NCI-H748 treated with DMSO at 0.1 percent for 48 hours (cell line): ENCODE data around the gene ADA.

ENCODE experiments used
- DNase-seq: peaks from one replicate; lab custom pipeline; 2025; lab: John Stamatoyannopoulos, UW

The ADA gene

DNA sequence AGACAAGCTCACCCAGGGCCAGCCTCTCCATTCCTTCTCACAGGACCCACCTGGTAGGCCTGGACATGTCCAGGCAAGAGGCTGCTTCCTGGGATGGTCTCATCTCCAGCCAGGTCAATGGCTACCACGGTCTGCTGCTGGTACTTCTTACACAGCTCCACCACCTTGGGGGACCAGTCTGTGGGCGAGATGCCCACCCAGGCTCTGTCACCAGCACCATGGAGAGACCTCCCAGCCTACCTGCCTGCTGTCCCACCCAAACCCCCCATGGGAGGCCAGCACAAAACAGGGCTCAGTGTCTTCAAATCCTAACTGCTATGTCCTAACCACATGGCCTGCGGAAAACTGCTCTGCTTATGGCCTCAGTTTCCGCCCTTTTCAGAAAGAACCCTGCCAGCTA lies 27.3 kb downstream of the ADA start:
- DNase-seq: no peak

DNA sequence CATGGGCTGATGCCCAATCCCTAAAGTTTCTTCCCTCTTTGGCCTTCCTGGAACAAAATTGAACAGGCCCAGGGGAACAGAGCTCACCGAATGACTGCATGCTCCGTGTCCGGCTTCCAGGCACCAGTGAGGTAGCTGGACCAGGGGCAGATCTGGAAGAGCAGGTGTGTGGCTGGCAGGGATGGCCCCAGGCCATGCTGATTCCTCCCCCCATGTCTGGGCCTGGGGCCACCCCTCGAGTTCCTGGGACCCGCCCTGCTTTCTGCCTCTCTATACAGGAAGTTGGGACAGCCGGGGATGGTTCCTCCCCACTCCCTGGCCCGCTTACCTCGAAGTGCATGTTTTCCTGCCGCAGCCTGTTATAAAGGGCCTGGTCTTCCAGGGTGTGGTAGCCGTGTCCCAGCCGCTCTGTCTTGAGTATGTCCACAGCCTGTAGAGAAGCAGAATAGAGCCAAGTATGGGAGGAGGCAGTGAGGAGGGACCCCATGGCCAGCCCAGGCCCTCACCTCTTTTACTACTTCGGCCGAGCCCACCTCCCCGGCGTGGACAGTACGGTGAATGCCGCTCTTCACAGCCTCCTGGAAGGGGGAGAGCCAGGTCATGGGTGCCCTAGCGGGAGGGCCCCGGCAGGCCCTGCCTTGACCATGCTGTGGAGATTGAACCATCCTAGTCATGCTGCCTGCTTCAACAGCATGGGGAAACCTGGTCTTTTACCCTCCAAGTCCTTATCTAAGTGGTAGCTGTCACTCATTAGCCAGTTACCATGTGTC lies 28.8 kb downstream of the ADA start:
- DNase-seq: no peak

DNA sequence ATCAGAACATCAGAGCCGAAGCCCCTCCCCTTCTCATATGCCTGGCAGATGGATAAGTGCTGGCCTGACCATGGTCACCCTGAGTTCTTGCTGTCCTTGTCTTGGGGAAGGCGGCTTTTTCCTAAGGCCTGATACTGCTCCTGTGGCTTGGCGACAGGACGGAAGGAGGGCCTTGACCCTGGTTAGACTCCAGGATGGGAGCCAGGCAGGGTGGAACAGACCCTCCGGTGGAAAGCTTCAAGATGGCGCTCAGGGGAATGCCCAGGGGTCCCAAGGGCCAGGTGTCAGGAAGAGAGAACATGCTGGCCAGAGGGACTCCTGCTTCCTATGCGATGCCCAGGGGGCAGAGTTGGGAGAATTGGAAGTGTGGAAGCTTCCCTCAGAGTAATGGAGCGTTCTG lies 29.6 kb downstream of the ADA start:
- no peak for DNase-seq

DNA sequence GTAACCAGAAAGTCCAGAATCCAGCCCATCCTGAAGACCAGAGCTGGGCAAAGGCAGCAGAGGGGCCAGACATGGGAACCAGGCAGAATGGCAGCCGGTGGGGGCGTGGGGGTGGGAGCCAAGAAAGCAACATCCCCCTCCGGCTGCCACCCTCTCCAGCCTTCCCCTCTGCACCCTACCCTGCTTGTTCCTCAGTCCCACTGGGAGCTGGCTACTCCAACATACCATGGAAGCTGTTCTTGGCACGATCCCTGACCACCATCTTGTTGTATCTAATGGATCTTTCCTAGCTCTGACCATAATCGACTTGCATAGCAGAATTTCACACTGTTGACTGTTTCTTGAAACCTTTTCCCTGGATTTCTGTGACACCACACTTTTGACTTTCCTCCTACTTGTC lies 30.2 kb downstream of the ADA start:
- DNase-seq: no peak

DNA sequence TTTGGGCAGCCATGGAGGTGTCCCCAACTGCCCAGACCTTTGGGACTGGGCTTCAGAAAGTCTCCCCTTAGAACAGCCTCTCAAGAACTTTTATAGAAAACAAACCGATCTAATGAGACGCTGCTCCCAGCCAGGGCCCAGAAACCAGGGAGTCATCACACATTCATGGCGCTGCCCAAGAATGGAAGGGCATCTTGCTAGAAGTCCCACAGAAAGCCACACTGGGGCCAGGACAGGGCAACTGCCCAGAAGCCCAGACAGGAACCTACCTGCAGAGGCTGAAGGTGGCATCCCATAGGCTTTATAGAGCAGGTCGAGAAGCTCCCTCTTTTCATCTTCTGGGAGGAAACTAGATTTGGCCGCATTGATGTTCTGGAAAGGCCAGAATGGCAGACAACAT lies 31.5 kb downstream of the ADA start:
- no peak for DNase-seq

DNA sequence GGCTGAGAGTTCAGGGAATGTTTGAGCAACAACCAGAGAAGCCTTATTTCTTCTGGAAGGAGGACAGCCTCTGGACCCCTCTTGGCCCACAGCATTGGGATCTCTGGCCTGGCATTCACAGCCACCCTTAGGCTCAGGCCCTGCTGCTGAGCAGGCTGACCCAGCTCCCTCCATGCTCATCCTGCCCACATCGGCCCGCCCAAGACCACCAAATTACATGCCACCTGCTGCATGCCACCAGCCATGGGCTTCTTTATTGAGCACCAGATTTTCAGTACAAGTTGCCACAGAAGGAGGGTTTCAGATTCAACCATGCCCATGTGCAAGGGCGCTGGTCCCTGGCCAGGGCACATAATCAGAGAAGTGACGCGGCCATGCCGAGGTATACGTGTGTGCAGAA lies 32.2 kb downstream of the ADA start:
- no peak for DNase-seq

DNA sequence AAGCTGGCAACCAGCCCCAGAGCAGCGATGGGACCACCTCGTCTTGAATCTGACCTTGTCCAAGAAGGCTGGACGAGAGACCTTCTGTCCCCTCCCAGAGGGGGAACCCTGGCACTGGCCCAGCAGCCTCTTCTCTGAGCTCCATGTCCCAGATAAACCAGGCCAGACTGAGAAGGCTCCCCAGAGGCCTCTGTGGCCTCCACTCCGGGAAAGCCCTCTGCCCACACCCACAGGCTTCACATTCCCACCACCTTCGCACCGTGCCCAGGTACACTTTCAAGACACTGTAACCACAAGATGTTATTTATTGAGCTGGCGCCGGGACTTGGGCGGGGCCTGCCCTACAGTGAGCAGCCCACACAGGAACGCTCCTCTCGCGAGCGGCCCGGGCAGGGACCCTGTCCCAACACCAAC lies 33.2 kb downstream of the ADA start:
- no peak for DNase-seq

DNA sequence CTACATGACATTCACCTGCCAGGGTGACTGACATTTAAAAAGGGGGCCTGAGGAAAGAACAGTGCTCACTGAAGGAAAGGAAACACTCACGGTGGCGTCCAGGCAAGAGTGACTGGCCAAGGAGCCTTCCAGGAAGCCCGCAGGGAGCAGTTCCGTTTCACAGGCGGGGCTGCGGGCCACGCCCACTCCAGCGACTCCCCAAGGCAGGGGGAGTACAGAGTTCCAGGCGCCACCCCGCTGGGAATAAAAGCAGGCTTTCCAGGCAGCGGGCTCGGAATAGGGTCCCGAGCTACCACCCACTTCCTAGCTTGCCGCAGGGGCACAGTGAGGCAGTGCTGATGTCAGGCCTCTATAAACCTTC lies 34.9 kb downstream of the ADA start:
- no peak for DNase-seq

DNA sequence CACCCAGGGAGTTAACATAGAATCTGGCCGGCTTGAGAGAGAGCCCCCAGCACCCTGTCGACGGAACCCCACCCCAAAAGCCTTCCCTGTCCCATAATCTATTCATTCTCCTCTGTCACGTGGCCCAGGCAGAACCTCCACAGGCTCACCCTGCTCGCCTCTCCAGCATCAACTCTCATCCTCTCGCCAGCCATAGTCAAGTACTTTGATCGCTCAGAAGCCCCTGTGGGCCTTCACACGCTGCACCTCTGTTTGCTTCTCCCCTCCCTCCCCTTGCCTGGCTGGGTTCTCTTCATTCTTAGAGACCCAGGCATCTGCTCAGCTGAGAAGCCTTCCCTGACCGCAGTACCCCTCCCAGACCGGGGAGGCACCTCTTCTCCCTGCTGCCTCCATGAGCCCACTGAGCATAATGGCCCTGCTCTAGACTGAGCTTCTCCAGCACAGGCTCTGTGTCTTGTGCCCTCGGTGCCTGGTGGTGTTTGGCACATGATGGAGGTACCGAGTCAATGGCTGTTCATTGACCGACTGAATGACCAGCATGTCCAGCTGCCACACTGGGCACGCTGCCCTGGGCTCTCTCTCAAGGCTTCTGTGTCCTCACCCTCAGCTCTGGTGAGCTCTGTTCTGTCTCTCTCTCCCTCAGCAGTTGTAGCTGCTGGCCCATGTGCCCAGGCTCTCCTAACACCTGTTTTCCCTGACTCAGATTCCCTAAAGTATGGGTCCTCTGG lies 35.5 kb downstream of the ADA start:
- no peak for DNase-seq

DNA sequence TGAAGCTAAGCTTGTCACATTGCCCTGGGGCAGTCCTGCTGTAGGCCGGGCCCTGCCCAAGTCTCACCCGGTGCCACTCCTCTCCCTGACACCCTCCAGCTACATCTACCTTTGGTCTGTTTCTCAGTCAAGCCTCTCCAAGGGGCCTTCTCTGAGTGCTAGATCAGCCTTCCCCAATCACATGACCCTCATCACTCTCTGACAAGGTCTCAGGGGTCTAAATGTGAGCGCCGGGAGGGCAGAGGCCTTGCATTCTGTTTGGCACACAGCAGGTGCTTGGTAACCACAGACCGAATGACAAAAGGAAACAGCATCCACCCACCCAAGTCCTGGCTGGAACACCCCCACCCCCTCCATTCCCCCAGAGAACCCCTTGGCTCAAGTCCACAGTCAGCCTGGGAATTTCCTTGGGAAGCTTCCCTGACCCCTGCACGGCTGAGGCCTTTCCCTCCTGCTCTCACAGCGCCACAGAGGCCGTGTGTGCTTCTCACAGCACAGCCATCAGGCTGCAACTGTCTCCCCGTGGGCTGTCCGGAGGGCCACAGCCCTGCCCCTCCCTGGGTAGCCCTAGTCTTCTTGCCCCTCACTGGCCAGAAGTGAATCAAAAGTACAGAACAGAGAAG lies 36.2 kb downstream of the ADA start:
- no peak for DNase-seq

DNA sequence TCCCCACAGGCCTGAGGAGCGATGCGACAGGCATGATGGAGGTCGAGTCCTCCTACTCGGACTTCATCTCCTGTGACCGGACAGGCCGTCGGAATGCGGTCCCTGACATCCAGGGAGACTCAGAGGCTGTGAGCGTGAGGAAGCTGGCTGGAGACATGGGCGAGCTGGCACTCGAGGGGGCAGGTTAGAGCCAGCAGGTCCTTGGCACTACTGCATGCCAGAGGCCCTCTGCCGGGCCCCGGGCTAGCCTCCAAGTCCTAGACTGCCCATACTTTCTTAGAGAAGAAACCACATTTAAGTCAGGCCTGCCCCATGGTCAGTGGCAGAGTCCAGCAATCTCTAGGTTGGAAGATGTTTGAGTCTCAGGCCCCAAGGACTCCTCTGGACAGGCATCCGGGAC lies 37.0 kb downstream of the ADA start:
- DNase-seq: no peak

DNA sequence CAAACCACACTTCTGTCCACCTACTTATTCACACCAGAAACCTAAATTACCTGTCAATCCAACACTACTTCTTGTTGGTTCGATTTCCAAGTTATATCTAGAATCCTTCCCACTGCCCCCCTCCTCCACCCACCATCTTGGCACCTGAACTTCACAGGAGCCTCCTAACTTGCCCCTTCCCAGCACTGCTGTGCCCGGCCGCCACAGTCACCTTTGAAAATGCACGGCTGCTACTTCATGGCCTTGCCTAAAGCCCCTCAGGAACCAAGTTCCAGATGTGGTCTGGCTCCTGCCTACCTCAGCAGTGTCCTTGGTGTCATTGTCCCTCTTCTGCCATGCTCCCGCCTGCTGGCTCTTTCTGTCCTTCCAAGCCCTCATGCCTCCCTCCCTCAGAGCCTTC lies 37.9 kb downstream of the ADA start:
- no peak for DNase-seq

DNA sequence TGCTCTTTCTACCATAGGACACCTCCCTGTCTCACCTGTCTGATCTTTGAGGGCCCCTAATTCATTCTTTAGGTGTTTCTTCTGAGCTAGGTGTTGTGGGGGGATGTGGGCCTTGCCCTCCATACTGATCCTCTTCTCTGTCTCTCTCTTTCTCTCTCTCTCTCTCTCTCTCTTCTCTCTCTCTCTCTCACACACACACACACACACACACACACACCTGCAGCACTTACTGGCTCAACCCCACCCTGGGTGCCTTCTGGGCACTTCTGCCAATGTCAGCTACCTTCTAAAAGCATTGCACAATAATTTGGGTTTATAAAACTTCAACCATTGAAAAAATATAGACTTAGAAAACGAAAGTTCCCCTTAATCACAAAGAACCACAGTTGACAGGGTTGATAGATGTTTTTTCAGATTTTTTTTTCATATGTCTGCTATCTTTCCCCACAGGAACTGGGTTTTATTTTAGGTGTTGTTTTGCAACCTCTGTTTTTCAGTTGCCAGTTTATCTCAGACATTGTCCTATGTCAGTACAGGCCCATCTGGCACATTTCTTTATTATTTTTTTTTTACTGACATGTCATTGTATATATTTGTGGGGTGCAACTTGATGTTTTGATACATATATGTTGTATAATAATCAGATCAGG lies 41.1 kb downstream of the ADA start:
- no peak for DNase-seq

DNA sequence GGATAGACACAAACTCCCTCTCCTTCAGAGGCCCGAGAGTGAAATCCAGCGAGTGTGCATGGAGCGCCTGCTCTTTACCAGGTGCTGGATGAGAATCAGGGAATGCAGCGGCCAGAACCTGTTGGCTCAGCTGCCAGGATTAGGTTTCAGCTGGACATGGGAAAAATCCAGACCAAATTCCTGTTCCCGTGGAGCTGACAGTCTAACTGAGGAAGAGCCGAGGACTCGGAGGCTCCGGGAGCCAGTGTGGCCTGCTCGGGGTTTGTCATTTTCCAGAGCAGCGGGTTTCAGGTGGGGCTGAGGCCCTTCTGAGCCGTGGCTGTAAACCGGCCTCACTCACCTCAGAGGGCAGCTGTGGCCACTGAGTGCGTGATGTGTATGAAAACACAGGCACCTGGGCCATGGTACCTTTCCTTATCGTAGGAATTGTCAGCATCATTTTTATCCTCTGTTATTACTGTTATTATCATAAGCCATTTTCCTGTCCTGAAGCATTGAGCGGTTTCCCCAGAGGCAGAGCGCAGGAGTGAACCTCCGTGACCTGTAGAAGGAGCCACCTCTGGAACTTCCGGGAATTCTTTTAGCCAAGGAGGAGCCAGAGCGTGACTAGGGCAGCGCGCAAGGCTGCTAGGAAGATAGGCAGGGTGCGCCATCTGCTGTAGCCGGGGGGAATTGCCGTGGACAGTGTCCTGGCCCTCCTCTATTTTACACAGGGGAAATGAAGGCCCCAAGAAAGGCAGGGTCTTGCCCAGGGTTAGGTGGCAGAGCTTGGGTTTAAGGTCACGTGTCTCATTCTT lies 41.8 kb downstream of the ADA start:
- peak; percentile 50 for DNase-seq

DNA sequence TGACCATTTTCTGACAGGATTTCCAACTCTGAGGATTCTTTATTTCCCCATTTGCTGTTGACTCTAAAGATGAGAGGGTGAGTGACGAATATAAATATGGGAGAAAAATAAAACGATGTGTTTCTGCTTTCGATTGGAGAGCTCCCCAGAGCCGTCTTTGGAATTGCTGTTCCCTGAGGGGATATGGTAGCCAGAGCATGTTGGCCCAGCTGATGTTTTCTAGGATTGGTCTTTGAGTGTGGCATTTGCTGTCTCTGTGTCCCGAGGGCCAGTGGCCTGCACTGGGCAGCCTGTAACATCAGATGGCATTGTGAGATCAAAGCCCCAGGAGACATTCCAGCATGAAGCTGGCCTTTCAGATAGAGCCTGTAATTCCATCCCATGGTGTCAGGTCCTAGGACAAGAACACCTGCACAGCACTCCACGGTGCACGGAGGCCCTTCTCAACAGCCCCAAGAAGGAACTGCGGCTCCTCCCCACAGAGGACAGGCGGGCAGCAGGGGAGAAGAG lies 42.4 kb downstream of the ADA start:
- DNase-seq: no peak

DNA sequence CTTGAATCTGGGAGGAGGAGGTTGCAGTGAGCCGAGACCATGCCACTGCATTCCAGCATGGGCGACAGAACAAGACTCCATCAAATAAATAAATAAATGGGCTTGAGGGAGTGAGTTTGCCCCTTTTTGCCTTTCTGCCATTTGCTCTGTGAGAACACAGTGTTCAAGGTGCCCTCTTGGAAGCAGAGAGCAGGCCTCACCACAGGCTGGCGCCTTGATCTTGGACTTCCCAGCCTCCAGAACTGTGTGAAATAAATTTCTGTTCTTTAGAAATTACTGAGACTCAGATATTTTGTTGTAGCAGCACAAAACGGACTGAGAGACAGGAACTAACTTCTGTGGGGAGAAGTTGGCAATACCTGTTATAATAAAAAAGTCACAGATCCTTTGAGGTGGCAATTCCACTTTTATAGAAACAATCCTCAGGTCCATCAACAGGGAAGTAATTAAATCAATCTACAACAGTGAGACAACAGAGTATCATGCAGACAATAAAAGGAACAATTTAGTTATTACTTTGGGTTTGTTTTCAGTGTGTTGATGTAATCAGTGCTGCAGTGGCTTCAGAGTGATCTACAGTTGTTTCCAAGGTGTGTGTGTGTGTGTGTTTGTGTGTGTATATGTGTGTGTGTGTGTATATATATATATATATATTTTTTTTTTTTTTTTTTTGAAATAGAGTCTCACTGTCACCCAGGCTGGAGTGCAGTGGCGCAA lies 44.6 kb downstream of the ADA start:
- DNase-seq: no peak

DNA sequence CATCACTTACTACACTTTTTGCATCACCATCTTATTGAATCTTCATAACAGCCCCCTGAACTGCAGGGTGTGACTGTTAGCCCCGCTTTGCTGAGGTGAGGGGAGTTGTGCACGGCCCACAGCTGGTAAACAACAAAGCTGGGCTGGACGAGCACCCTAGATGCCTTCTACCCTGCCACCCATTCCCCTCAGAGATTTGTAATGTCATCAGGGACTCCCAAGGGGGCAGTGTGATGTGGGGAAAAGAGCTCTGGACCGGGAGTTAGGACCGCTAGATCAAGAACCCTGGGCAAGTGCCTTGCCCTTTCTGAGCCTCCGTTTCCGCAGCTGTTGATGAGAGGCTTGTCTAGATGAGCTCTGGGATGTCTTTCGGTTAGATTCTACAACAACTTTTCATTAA lies 48.2 kb downstream of the ADA start:
- DNase-seq: no peak

DNA sequence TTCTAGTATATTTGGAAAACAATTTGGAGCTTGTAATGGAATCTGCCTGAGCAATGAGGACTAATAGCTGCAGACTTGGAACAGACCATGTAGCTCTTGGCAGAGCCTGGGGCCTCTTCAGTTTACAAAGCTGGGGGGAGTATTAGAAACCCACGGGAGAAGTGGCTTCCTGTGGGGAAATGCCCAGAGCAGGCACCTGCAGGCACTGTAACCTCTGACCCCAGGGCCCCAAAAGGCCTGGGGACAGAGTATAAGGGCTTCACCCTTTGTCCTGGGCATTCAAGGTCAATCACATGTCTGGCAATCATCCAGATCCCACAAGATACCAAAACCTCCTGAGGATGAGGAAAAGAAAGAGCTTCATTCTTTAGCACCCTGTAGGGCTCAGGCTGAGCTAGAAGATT lies 49.7 kb downstream of the ADA start:
- DNase-seq: no peak

DNA sequence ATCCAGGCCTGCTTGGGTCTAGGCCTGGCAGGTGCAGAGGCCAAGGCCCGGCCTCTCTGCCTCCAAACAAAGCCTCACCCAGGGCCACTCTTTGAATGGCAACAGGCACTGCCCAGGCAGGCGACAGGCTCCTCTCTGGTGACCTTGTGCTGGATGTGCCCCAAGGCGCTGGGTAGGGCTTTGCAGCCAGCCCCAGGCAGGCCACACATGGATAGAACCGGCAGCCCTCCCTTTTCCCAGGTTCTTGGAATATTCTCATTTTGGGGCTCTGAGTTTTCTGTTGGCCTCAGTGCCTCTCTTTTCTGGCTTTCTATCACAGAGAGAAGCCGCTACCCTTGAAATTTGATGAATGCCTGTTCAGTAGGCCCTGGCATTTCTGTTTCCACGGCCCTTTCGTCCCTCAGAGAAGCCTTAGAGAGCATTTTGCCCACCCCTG lies 50.2 kb downstream of the ADA start:
- no peak for DNase-seq

DNA sequence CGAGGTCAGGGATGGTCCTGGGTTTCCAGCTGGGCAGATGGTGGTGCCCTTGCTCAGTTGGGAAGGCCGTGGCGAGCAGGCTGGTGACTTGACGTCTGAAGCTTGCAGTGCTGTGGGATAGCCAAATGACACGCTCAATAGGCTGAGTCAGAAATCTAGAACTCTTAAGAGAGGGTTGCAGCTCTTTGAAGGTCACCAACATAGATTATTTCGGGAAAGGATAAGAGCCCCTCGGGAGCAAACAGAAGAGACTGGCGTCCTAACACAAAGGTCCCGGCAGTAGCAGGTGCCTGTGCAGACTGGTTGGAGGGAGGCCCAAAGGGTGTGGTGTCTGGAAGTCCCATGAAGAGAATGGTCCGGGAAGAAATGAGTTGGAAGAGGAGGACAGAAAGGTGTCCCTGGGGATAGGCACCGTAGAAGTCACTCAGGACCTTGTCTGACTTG lies 50.7 kb downstream of the ADA start:
- no peak for DNase-seq

DNA sequence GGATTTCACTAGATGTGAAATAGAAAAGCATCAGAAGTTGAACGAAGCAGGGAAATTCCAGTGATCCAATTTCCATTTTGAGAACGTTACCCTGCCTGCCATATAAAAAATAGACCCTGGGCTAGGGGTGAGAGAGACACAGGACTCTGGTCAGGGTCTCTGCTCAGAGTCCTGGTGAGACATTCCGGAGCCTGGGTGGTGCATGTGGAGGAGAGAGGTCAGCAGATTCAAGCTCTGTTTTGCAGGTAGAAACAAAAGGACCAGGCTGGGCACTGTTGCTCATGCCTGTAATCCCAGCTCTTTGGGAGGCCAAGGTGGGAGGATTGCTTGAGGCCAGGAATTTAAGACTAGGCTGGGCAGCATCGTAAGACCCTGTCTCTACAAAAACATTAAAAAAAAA lies 51.2 kb downstream of the ADA start:
- DNase-seq: no peak
